ENCODE measurements around the gene TULP4.
"Not testable (repeated sequence)": the region's sequence is repeated elsewhere in the genome, so short reads cannot be mapped to it uniquely, and the experiment has no call there.

The TULP4 gene

GRCh38 chr6:158327211-158327610 lies 14.9 kb downstream of the TULP4 start:
- no peak for DNase-seq (ENCODE audit: low spot score)

- peak; percentile 33 for DNase-seq (ENCODE audit: low spot score)
Observed at GRCh38 chr6:158328952-158329351, 16.7 kb downstream of the TULP4 start.

- DNase-seq (ENCODE audit: low spot score) = no peak
Observed at GRCh38 chr6:158329531-158329930, 17.3 kb downstream of the TULP4 start.

DNA sequence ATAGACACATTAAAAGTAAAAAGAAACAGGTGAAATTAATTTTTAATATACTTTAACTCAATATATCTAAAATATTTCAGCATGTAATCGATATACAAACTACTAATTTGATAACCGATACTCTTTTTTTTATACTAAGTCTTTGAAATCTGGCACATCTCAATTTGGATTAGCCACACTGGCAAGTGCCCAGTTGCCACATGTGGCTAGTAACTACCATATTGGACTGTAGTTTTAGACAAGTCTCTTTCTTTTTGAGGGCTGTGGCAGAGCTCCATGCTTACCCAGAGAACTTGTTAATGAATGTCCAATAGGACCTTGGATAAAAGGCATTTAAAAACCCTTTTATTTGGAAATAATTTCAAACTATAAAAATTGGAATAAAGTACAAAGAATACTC lies 17.8 kb downstream of the TULP4 start:
- DNase-seq (ENCODE audit: low spot score) = no peak

GRCh38 chr6:158332237-158332636 lies 20.0 kb downstream of the TULP4 start:
- DNase-seq (ENCODE audit: low spot score) = no peak

GRCh38 chr6:158333094-158333493 lies 20.8 kb downstream of the TULP4 start:
- DNase-seq (ENCODE audit: low spot score) = no peak

DNA sequence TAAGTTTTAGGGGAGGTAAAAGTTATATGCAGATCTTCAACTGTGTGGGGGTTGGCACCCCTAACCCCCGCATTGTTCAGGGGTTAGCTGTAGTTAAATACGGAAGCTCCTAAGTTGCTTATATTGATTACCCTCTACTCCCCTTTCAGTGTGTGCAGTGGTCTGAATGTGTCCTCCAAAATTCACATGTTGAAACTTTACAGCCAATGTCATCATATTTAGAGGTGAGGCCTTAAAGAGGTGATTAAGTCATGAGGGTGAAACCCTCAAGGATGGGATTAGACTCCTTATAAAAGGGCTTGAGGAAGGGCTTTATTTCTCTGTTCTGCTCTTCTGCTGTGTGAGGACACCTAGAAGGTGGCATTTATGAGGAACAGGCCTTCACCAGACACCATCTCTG lies 22.3 kb downstream of the TULP4 start:
- DNase-seq (ENCODE audit: low spot score) = no peak

DNA sequence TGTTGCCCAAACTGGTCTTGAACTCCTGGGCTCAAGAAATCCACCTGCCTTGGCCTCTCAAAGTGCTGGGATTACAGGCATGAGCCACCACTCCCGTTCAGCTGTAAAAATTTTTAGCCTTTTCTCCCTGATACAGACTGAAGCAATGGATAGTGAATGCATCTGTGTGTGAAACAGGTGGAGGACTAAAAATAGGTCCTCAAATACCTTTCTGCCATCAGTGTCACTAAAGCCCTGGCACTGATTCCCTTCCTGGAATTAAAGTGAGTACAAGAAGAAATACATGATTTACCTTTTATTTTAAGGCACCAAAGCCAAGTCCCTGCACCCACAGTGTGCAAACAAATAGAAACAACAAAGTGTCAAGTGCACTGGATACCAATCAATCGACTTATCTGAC lies 25.1 kb downstream of the TULP4 start:
- peak; percentile 94 for DNase-seq (ENCODE audit: low spot score)

GRCh38 chr6:158338311-158339112 lies 26.2 kb downstream of the TULP4 start:
- peak; percentile 72 for DNase-seq (ENCODE audit: low spot score)

GRCh38 chr6:158339197-158339596 lies 26.9 kb downstream of the TULP4 start:
- not testable (repeated sequence) for DNase-seq (ENCODE audit: low spot score)

- DNase-seq (ENCODE audit: low spot score) = no peak
Observed at GRCh38 chr6:158340252-158340651, 28.0 kb downstream of the TULP4 start.

GRCh38 chr6:158344534-158344933 lies 32.3 kb downstream of the TULP4 start:
- no peak for DNase-seq (ENCODE audit: low spot score)

DNA sequence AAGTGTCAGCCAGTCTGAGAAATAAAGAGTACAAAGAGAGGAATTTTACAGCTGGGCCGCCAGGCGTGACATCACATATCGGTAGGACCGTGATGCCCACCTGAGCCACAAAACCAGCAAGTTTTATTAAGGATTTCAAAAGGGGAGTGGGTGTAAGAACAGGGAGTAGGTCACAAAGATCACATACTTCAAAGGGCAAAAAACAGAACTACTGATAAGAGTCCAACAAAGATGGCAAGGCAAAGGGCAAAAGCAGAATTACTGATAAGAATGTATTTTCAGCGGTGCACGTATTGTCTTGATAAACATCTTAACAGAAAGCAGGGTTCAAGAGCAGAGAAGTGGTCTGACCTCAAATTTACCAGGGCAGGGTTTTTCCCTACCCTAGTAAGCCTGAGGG lies 33.2 kb downstream of the TULP4 start:
- DNase-seq (ENCODE audit: low spot score) = not testable (repeated sequence)

DNA sequence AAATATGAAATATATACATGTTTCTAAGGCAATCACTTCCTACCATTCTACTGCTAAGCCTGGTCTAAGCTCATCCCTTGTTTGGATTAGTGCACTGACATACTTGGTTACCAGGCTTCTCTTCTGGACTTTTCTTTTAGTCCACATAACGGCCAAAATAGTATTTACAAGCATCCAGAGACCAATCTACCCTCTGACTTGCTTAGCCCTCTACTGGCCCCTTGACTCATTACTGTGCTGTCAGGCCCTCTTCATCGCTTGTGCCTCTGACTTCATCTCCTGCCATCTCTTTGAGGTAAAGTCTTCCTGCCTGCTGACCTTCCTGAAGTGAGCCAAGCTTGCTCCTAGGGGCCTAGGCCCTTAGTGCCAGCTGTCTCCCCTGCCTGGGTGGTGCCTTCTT lies 35.1 kb downstream of the TULP4 start:
- DNase-seq (ENCODE audit: low spot score) = no peak

- not testable (repeated sequence) for DNase-seq (ENCODE audit: low spot score)
Observed at GRCh38 chr6:158348737-158349504, 36.7 kb downstream of the TULP4 start.

GRCh38 chr6:158349505-158350275 lies 37.4 kb downstream of the TULP4 start:
- not testable (repeated sequence) for DNase-seq (ENCODE audit: low spot score)

- DNase-seq (ENCODE audit: low spot score) = not testable (repeated sequence)
Observed at GRCh38 chr6:158350731-158351130, 38.5 kb downstream of the TULP4 start.

GRCh38 chr6:158353883-158354877 lies 41.9 kb downstream of the TULP4 start:
- DNase-seq (ENCODE audit: low spot score) = no peak

- no peak for DNase-seq (ENCODE audit: low spot score)
Observed at GRCh38 chr6:158356586-158357546, 44.6 kb downstream of the TULP4 start.

Data from cerebellar cortex (tissue), 1 donor.